ENCODE results near the gene FOXRED2.
"Not testable (repeated sequence)": the region's sequence is repeated elsewhere in the genome, so short reads cannot be mapped to it uniquely, and the experiment has no call there.

Gene FOXRED2

DNA sequence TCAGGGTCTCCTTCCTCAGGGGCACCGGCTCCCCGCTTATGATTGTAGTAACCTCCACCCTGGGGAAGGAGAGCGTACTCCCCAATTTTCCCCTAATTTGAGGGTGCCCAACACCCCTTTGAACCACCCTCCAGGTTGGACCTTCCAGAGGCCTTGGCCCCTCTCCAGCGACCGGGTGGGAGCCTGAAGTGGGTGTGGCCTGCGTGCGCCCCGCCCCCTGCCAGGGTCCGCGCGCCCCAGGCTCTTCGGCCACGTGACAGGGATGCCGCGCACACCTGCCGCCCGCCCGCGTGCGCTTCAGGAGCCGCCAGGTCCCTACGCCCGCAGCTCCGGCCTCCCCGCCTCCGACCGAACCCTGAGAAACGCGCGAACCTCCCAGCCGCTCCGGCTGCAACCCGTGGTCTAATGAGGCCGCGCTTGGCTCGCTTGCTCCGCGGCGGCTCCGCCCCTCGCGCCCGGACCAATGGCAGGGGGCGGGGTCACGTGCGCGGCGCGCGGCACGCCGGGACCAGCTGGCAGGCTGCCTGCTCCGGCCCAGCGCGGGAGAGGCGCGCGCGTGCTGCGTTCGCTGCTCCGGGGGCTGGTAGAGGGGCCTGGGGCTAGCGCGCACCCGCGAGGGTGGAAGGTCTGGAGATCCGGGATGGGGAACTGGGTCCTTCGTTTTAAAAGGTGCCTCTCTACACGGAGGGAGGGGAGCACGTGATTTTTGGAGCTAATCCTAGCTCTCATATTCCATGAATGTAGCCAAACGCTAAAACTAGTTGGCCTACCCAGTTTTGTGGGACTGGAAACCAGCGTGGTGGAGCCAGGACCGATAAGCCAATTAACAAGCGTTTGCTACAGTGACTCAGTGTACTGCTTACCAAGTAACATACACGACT, at the start of gene FOXRED2:
TSS of gene FOXRED2 (minus strand) at position 404 of the 881 bp plus-strand sequence. CDS start 618 bp downstream, outside the sequence.
- peak; percentile 26 to 64 for DNase-seq

DNA sequence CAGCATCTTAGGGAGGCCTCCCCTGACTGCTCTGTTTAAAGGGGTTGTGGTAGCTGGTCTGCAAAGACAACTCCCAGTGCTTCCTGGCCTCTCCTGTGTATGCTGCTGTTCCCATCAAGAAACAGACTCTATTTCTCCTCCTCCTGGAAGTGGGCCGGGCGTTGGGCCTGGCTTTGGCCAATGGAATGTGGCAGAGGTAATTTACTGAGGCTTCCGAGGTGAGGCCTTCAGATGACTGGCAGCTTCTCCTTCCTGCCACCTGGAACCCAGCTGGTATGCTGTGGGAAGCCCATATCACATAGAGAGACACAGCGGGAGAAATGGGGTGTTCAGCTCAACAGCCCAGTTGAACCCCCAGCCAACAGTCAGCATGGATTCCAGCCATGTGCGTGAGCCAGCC, 47.3 kb upstream of the FOXRED2 start:
- no peak for DNase-seq

DNA sequence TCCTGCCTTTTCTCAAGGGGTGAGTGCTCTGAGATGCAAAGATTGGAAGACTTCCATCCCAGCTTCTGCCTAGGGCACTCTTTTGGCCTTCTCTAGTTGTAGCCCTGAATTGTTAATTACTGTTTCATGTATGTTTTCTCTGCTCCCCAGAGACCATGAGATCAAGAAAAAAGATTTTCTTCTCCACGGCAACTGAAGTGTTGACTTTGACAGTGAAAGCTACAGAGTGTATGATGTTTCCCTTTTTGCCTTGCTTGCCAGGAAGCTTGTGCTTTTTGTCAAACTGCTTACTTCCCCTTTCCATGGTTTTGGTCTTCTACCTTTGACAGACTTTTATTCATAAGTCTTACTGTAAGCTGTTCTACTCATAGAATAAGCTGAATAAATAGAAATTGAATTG, 45.4 kb upstream of the FOXRED2 start:
- DNase-seq = no peak

GRCh38 chr22:36550701-36551495, 44.1 kb upstream of the FOXRED2 start:
- no peak for DNase-seq

GRCh38 chr22:36549033-36549432, 42.2 kb upstream of the FOXRED2 start:
- DNase-seq = no peak

- DNase-seq = no peak
These were observed 41.8 kb upstream of the FOXRED2 start for GRCh38 chr22:36548606-36549005.

GRCh38 chr22:36546932-36547331, 40.1 kb upstream of the FOXRED2 start:
- DNase-seq = no peak

DNA sequence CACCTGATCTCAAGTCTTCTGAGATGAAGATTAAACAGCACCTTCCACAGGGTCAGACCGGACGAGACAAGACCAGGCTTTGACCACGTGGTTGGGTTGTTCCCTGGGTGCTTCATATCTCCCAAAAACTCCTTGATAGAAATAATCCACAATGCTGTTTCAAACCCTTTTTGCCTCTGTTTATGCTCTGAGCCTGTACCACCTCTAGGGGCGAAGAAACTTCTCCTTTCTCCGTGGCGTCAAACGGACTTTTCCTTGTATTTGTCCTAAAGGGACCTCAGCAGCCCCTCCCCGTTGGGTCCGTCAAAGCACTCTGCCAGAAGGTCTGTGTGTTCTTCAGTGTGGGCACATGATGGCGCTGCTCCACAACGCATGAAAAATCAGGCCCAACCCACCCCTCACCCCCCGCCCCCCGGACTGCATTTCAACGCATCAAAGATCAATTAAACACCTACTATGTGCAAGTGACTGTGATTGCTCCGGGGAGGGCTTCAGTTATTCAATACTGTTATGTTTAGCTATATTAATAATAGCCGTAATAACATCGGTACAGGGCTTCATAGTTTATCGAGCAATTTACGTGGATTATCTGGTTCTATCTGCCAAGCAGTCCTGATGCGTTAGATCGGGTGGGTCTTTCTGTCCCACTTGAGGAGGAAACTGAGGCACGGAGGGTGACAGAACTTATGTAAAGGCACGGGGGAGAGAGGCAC, 39.4 kb upstream of the FOXRED2 start:
- peak in 1 of 2 experiments; percentile 56 for DNase-seq

DNA sequence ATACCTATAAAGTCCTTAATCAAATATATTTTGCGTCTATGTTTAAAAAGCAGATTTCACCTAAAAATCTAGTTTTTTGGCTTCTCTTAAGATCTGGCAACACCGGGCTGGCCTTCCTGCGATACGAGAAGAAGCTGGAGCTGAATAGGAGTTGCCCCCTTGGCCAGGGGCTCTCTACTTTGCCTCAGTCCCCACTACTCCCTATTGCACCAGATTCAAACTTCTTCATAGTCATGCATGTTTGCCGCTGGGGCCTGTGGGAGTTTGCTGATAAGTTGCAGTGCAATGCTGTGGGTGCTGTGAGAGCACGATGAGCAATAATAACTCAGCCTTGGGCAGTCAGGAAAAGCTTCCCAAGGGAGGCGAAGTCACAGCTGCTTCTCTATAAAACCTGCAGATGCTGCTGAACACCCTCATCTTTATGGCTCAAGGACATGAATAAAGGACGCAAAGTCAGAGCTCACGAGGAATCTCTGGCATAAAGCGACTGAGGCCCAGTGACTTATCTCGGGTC, 37.3 kb upstream of the FOXRED2 start:
- DNase-seq = no peak

- DNase-seq = peak; percentile 39 to 81
These were observed 35.1 kb upstream of the FOXRED2 start for GRCh38 chr22:36541831-36542411.

GRCh38 chr22:36540867-36541642, 34.2 kb upstream of the FOXRED2 start:
- peak in 1 of 2 experiments; percentile 41 for DNase-seq

DNA sequence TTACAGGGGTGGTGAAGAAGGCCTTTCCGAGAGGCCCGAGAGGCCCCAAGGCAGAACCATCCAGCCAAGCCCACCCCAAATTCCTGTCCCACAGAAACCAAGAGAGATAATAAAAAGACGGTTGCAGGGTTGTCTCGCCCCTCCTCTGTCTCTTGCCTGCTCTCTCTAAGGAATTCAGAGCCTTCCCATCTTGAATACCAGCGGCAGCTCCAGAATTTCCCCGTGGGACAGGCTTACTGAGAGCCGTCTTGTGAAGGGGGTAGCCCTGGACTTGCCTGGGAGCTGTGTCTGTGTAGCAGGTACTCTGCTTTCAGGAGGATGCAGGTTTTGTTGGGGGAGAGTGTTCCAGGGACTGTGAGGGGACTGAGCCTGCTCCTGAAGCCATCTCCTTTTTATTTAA, 31.7 kb upstream of the FOXRED2 start:
- DNase-seq = no peak

GRCh38 chr22:36536717-36537116, 29.9 kb upstream of the FOXRED2 start:
- no peak for DNase-seq

GRCh38 chr22:36533320-36533719, 26.5 kb upstream of the FOXRED2 start:
- not testable (repeated sequence) for DNase-seq

DNA sequence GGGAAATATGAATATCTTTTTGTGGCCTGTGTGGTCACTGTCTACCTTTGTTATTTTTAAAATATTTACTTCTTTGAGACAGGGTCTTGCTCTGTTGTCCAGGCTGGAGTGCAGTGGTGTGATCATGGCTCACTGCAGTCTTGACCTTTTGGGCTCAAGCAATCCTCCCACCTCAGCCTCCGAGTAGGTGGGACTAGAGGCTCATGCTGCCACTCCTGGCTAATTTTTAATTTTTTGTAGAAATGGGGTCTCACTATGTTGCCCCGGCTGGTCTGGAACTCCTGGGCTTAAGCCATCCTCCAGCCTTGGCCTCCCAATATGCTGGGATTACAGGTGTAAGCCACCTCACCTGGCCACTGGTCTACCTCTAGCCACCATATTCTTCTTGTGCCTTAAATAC, 25.6 kb upstream of the FOXRED2 start:
- DNase-seq = no peak

DNA sequence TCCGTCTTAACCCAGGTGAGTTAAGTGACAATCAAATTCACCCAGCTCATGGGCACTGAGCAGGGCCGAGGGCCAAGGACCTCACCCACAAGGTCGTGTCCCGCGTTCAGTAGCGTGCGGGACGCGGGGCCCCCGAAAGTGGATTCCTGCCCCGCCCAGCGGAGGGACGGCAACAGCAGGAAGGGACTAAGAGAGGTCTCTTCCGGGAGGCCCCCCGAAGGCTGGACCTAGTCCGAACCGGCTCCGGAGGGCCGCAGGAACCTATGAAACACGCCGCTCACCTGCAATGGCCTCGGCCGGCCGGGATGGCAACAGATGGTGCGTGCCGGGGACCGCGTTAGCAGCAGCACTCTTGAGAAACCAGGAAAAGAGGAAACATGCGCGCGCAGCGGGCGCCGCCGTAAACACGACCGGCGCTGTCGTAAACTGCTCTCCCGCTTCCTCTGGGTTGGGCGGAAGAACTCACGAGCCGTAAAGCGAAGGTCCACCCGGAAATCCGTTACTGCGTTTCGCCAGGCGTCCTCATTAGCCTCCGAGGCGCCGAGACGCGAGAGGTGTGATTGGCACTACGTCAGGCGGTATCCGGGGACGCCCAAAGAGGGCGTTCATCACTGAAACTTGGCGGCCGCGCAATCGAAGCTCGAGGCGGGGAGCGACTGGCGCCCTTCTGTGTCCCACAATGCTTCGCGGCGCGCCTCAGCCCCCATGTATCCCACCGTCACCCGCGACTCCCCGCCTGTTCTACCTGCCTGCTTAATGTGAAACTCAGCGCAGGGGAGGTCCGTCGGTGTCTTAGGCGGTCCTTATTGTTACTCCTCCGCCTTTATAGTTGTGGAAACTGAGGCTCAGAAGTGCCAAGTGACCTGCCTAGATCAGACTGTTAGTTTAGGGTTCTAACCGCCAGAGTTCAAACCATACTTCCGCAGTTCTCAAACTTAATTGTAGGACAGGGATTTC, 22.2 kb upstream of the FOXRED2 start, which contains the start of gene EIF3D:
TSS of gene EIF3D (minus strand) at position 372 of the 957 bp plus-strand sequence. CDS start 3,045 bp downstream, outside the sequence.
- DNase-seq = peak; percentile 93 to 98

DNA sequence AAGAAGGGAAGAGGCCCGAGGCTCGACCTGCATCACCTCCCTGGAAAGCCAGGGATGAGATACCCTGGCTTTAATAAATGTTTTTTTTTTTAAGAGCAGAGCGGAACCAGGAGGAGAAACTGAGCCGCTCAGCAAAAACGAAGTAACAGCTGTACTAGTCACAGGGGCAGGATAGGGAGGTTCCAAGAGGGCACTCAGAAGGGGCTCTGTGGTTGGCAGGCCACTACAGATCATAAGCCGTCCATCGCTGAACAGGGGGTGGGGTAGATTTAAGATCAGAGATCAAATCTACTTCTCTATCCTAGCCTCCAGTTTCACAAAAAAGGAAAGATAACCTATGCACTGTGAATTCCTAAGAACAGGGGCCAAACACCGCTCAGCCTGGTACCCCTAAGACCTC, 21.5 kb upstream of the FOXRED2 start:
- no peak for DNase-seq

DNA sequence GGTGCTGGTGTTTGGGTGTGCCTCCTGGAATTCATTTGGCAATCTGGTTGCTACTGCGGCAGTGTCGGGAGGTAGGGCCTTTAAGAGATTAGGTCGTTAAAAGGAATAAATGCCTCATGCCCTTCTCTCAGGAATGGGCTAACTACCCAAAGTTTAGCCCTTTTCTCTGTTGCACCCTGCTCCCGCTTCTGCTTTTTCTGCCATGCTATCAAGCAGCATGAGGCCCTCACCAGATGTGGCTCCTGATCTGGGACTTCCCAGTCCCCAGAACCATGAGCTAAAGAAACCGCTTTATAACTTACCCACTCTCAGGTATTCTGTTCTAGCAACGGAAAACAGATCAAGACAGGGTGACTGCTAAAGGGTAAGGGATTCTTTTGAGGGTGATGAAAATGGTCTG, 15.8 kb upstream of the FOXRED2 start:
- no peak for DNase-seq

DNA sequence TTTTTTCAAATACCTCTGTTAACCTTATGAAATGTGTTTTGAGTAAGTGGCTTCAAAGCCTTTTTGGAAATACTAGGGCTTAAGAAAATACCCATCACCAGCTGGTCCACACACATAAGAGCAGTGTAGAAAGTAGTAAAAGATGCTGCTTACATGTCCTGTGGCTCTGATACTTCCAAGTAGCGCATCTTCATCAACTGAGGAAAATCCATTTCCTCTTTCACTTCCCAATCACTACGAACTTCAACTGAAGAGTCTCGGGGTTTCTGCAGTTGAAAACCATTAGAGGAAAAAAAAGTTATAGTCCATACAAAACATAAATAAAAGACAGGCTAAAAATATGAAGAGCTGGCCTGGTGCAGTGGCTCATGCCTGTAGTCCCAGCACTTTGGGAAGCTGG, 13.6 kb upstream of the FOXRED2 start:
- DNase-seq = no peak

DNA sequence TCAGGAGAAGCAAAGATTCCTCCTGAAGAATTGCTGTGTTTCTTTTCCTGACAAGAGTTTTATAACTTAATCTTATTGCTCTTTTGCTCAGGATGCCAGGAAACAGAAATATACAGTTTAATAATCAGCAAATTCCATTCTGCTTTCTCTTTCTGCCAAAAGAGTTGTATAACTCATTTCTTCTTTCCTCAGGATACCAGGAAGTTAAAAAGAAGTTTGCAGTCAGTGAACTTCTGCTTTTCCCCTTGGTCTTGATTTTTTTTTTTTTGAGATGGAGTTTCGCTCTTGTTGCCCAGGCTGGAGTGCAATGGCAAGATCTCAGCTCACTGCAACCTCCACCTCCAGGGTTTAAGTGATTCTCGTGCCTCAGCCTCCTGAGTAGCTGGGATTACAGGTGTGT, 13.1 kb upstream of the FOXRED2 start:
- DNase-seq = not testable (repeated sequence)

Data from SW 1271 (cell line).